PC-9 (cell line): ENCODE data around the gene KIF26A.

Source experiments
- CTCF ChIP-seq: fragments of 200-600 bp; sonication (generic); conservative IDR thresholded peaks from 2 replicates; pipeline ENCODE4 v1.6.1; 2017; ENCODE audit warnings: mixed run types, antibody characterized with exemption, mild to moderate bottlenecking, moderate library complexity
- EZH2 ChIP-seq: fragments of 200-600 bp; sonication (generic); IDR thresholded peaks from 2 replicates; pipeline ENCODE4 v1.8.0; 2017; ENCODE audit warnings: antibody characterized with exemption, low read depth

GRCh38 chr14:104119488-104120251 lies 18.7 kb upstream of the KIF26A start:
- TF ChIP-seq EZH2 (no peak), CTCF (no peak)
